GM19468 (cell line): ENCODE results near the gene C11orf86.
"Not testable (repeated sequence)": the region's sequence is repeated elsewhere in the genome, so short reads cannot be mapped to it uniquely, and the experiment has no call there.

ENCODE experiments used
- ATAC-seq: cut with Tn5 transposase; IDR thresholded peaks from one replicate; pipeline ENCODE4 v1.9.1; 2021; ENCODE audit warnings: mild to moderate bottlenecking, moderate library complexity, moderate number of reproducible peaks; ENCODE audit not compliant: unreplicated experiment; ENCODE audit errors: extremely low read depth

C11orf86 gene

GRCh38 chr11:66974724-66975404 is at the start of gene C11orf86:
Gene C11orf86 (plus strand): TSS chr11:66975304. CDS start chr11:66975363, 59 bp downstream.
- no peak for ATAC-seq

DNA sequence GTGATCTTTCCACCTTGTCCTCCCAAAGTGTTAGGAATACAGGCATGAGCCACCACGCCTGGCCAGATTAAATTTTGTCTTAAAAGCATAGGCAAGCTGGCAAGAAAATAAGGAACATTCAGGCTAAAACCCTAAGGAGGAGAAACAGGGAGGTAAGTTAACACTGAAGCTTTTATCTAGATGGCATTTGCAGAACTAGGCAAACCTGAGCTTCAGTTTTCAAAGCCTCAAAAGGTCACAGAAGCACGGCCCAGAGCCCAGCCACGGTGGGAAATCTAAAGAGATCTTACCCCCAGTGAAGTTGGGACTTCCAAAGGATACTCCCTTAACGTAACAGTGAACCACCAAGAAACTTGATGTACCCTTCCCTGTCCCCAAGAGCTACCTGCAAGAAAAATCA is 45.4 kb upstream of the C11orf86 start:
- ATAC-seq, result no peak

- ATAC-seq, result no peak
Observed at GRCh38 chr11:66932543-66932942, 42.6 kb upstream of the C11orf86 start.

GRCh38 chr11:66933531-66933930 is 41.6 kb upstream of the C11orf86 start:
- ATAC-seq, result no peak

GRCh38 chr11:66934950-66935779 is 39.9 kb upstream of the C11orf86 start:
- no peak for ATAC-seq

DNA sequence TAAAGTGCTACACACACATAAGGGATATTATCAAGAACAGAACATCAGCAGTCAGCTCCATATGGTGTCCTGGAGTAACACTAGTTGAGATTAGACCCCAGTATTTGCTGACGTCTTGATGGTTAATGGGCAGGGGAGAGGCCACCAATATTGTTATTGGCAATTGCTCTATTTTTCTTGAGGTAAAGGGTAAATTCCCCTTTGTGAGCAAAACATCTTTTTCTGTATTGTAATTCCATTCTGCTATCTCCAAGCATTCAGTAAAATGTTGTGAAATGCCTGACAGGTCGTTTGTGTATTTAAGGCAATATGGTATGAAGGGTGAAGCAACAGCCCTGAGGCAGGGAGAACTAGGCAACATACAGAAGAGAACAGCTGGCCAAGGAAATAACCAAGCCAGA is 38.8 kb upstream of the C11orf86 start:
- ATAC-seq, result no peak

DNA sequence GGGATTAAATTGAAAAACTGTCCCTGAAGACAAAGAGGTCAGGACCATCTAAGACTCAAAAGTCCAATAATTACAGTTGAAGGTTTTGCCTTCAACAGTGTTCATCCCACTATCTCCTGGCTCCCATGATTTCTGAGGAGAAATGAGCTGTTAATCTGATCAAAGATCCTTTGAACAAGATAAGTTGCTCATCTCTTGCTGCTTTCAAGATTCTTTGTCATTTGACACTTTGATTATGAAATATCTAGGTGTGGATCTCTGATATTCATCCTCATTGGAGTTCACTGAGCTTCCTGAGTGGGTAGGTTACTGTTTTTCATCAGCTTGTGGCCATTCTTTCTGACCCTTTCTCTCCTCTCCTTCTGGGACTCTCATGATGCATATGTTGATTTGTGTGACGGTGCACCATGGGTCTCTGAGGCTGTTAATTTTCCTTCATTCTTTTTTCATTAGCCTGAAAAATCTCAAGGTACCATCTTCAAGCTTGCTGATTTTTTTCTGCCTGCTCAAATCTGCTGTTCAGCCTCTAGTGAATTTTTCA is 37.8 kb upstream of the C11orf86 start:
- ATAC-seq, result no peak

- no peak for ATAC-seq
Observed at GRCh38 chr11:66938582-66939135, 36.4 kb upstream of the C11orf86 start.

GRCh38 chr11:66950112-66950535 is 25.0 kb upstream of the C11orf86 start:
- no peak for ATAC-seq

GRCh38 chr11:66951135-66951534 is 24.0 kb upstream of the C11orf86 start:
- no peak for ATAC-seq

- ATAC-seq, result no peak
Observed at GRCh38 chr11:66951927-66952337, 23.2 kb upstream of the C11orf86 start.

GRCh38 chr11:66953081-66953833 is 21.8 kb upstream of the C11orf86 start:
- ATAC-seq, result no peak

DNA sequence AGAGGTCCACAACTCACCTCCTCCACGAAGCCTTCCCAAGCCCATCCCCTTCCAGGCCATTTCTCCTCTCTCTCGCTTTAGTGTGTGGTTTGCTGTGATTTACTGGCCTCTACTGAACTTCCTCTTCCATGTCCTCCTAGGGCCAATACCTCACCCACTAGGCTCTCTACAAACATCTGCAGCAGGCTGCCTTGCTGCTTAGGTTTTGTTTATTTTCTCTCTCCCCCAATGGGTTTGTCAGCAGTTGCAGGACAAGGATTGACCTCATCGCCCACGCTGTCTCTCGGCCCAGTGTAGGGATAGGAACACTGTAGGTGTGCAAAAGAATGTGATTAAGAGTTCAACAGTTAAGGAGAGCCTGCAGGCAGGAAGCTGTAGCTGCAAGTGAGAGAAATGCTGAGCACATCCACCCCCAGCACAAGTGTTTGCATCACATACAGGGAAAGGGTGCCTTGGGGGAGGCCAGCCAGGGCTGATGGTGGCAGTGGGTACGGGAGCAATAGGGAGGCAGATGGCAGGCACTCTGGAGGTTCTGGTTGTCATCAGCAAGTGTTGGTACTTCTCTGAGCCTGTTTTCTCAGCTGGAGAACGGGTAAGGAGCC is 18.3 kb upstream of the C11orf86 start:
- ATAC-seq, result no peak

DNA sequence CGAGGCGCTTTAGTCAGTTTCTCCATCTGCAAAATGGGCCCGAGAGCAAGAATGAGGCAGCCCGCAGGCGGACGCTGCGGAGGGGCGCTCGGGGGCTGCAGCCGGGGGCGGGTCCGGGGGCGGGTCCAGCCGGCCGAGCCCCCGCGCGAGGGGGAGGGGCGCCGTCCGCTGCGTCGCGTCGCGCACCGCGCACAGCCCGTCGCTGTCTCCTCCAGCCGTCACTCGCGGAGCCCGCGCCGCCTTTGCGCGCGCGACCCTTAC is 17.2 kb upstream of the C11orf86 start:
- ATAC-seq, result no peak

GRCh38 chr11:66958232-66958955 is 16.7 kb upstream of the C11orf86 start, which contains the start of gene PC:
Gene PC (minus strand): TSS chr11:66958383. CDS start chr11:66872159, 86,224 bp downstream.
- ATAC-seq, result peak; percentile 73

- no peak for ATAC-seq
Observed at GRCh38 chr11:66958956-66959274, 16.2 kb upstream of the C11orf86 start.

- ATAC-seq, result not testable (repeated sequence)
Observed at GRCh38 chr11:66961691-66962213, 13.4 kb upstream of the C11orf86 start.

GRCh38 chr11:66962247-66962646 is 12.9 kb upstream of the C11orf86 start:
- no peak for ATAC-seq

GRCh38 chr11:66962801-66963200 is 12.3 kb upstream of the C11orf86 start:
- no peak for ATAC-seq
